Pons (tissue), 1 donor: ENCODE results near the gene TRAPPC3.

Experiments
- DNase-seq: peaks from one replicate; pipeline ENCODE4 v3.0.0-alpha.2; 2016; ENCODE audit warnings: low spot score

TRAPPC3 gene

GRCh38 chr1:36098650-36099365 is 50.5 kb downstream of the TRAPPC3 start:
- DNase-seq = no peak

GRCh38 chr1:36097693-36098585 is 51.3 kb downstream of the TRAPPC3 start:
- no peak for DNase-seq

DNA sequence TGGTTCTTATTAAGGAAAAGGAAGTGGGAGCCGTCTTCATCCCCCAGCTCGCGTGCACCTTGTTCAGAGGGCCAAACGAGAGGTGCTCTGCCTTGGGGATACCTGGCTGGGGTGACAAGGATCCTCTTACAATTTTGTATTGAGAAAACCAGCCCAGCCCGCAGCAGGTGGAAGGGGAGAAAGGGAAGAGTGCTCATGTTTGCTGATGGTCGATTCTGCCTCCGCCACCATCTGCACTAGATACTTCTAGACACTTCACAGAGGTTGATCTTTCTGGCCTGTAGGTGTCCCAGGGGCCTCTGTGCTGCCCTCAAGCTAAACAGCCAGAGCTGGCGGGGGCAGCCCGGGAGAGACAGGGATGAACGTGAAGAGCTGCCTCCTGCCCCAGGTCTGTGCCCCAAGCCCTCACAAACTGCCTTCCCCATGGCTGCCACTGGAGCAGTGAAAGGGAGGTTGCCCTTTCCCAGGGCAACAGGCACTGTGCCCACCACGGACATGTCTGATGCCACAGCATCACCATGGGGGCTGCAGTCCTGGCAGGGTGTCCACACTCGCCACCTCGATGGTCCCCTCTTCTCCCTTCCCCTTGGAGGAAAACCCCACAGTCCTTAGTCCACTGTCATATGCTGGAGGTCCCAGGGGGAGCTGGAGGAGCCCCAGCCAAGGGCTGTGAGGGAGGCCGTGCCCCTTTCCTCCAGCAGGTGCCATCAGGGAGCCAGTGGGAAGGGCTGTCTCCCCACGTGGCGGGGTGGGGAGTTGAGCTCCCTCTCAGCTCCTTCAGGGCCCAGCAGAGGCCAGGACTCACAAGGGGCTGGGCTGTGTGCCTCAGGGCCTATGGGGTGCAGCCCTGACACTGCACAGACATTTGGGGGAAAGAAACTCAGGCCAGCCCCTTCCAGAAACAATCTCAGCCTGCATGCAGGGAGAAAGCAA is 52.5 kb downstream of the TRAPPC3 start:
- no peak for DNase-seq

DNA sequence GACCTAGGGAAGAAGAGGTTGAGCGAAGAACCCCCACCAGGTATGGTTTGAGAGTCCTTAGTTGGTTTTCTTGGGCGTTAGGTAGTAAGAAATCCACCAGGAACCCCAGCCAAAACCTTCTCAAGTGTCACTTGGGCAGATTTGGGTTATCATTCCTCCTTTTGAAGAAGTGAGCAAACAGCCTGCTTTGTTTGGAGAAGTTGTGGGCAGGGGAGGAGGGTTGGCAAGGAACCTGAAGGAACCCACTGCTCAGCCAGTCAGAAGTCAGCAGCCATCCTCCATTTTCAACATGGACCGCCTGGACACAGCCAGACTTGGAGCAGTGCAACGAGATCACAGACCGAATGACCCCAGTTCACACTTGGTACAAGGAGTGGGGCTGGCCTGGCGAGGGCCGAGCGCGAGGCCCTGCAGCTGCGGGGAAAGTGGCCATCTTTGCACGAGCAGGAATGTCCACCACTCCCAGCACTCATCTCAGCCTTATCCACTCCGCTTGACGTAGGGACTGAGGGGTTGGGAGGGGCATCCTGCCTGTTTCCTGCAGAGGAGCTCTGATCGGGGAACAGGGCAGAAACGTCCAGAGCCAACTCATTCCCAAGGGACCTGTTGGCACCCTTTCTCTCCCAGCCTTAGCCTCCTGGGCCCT is 53.4 kb downstream of the TRAPPC3 start:
- DNase-seq = peak; percentile 62

DNA sequence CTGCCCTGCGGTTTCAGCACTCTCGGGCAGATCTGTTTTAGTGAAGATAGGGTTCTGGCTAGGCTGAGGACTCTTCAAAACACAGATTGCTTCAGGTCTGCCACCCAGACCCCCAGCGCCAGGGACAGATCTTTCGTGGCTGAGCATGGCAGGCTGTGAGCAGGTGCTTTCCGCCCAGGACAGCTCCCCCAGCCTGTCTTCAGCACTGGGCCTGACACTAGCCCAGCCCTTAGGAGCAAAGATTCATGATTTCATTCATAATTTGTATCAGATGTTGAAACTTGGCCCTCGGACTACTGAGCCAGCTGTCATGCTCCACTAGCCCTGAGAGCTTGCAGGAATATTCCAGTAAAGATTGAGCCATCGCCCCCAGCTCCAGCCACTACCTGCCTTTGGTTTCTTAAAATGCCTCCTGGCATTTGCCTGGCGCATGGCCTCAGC is 54.6 kb downstream of the TRAPPC3 start:
- no peak for DNase-seq

- DNase-seq = peak; percentile 99
Observed at GRCh38 chr1:36093929-36094328, 55.4 kb downstream of the TRAPPC3 start.

GRCh38 chr1:36093226-36093625 is 56.1 kb downstream of the TRAPPC3 start:
- no peak for DNase-seq

DNA sequence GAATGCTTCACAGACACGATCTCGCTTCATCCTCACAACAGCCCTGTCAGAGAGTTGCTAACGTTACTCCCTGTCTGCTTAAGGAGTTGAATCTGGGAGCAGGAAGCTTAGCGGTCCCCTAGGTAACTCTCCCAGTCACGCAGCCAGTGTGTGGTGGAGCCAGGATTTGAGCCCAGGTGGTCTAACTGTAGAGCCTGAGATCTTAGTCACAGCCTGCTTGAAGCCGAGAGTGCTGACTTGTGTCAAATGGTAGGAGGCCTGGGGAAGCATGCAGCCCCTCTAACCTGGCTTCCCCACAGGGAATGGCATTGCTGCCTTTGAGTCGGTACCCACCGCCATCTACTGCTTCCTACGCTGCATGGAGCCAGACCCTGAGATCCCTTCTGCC is 56.5 kb downstream of the TRAPPC3 start:
- no peak for DNase-seq

DNA sequence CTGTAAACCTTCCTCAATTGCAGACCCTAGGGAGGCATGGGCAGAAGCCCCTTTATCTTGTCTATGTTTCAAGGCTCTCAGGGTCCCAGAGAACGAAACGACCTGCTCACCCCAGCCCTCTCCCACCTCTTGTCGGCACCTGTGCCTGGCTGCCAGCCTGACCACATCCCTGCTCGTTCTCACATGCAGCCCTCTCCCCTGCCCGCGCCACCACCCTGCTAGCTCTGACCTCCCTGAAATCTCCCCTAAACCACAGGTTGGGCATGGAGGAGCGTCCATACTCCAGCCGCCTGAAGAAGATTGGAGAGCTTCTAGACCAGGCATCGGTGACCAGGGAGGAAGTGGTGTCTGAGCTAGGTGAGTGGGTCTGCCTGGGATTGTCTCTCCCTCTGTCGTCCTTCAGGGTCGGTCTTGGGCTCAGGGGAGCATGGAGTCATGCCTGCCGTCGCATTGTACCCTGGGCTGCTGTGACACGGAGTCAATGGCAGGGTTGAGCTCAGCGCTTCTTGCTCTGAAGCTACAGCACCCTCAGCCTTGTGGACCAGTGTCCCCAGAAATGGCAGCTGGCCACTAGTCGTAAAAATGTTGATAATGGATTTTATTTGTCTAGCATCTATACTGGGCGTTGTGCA is 57.0 kb downstream of the TRAPPC3 start:
- DNase-seq = no peak

GRCh38 chr1:36091698-36092097 is 57.6 kb downstream of the TRAPPC3 start:
- DNase-seq = no peak

DNA sequence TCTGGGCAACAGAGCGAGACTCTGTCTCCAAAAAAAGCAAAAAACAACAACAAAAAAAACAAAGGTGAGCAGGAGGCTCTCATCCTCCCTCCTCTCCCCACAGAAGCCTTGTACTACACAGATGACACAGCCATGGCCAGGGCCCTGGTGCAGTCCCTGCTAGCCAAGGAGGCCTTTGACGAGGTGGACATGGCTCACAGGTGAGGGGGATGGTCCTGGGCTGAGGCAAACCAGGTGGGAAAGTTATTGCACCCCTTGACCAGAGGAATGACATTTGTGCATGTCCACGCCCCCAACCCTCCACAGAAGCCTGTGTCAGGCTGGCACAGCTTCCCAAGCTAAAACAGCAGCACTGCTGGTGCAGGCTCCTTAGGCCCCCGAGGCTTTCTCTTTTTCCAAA is 58.1 kb downstream of the TRAPPC3 start:
- DNase-seq = no peak

- DNase-seq = no peak
Observed at GRCh38 chr1:36089393-36090121, 59.7 kb downstream of the TRAPPC3 start.

- DNase-seq = peak; percentile 75
Observed at GRCh38 chr1:36088577-36089392, 60.5 kb downstream of the TRAPPC3 start, which contains the start of gene ADPRS. Gene ADPRS, plus strand, starts transcription at chr1:36088892. Its CDS starts 13 bp downstream, at chr1:36088905.

DNA sequence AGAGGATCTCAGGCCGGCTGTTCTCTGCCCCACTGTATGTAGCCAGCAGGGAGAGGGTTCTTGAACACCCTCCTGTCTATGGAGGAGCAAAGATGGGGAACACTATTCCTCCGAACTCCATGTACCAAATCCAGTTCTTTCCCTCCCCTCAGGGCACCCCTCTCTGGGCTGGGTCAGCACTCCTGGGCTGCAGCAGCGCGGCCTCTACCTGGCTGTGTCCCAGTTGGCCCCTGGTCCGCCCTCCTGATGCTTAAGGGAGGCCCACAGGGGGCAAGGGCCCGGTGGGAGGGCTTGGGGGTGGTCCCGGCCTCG is 61.1 kb downstream of the TRAPPC3 start:
- no peak for DNase-seq

DNA sequence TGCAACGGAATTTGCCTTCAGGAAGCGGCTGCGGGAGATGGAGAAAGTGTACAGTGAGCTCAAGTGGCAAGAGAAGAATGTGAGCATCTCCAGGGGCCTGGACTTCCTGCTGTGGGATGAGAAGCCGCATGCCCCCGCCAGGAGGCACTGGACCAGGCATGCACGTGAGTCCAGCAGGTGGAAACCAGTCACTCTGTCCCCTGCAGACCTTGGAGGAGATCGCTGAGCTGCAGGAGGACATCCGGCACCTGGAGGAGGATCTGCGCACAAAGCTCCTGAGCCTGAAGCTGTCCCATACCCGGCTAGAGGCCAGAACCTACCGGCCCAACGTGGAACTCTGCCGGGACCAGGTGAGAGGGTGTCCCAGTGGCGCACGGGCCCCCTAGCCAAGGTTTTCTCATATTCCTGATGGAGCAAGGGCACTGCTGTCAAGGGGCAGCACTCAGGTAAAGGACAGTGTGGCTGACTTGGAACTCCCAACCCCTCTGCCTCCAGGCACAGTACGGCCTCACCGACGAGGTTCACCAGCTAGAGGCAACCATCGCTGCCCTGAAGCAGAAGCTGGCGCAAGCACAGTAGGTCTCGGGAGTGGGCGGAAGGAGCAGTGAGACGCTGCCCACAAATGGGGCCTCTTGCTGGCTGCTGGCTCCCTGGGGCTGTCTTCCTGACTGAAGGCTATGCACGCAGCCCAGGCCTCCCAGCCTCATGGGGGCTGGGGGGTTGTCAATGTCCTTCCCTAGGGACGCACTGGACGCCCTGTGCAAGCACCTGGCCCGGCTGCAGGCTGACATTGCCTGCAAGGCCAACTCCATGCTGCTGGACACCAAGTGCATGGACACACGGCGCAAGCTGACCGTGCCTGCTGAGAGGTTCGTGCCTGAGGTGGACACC is 61.8 kb downstream of the TRAPPC3 start:
- no peak for DNase-seq
